GM12878 (cell line): ENCODE results near the gene ITSN1. TPM values are rescaled to one million over a fixed set of nuclear protein-coding genes. Genes with fewer than 3 reads are reported as not detected.

Experiments used
- ASH2L ChIP-seq: fragments of 300-600, 200-600 bp; sonication (generic); IDR thresholded peaks from 2 replicates; pipeline ENCODE4 v1.6.1; 2017; ENCODE audit warnings: low read depth, mild to moderate bottlenecking, borderline replicate concordance
- BRCA1 ChIP-seq: IDR thresholded peaks from 2 replicates; pipeline ENCODE4 v1.6.1; 2011; ENCODE audit warnings: low read depth, low read length, improper control_type of control experiment
- CBFB ChIP-seq: IDR thresholded peaks from 2 replicates; pipeline ENCODE4 v1.6.1; 2016; ENCODE audit warnings: antibody characterized with exemption, low read depth
- ELK1 ChIP-seq: IDR thresholded peaks from 2 replicates; pipeline ENCODE4 v1.6.1; 2012; ENCODE audit warnings: low read depth, low read length, improper control_type of control experiment
- FOXK2 ChIP-seq: fragments of 450-650 bp; IDR thresholded peaks from 2 replicates; pipeline ENCODE4 v1.6.1; 2017; ENCODE audit warnings: mild to moderate bottlenecking, moderate library complexity
- IKZF1 ChIP-seq: fragments of 450-650 bp; conservative IDR thresholded peaks from 2 replicates; pipeline ENCODE4 v1.6.1; 2017; ENCODE audit warnings: antibody characterized with exemption, mild to moderate bottlenecking
- IRF4 ChIP-seq: IDR thresholded peaks from 2 replicates; pipeline ENCODE4 v1.6.1; 2011; ENCODE audit warnings: low read depth, low read length
- MXI1 ChIP-seq: fragments of 150-350 bp; IDR thresholded peaks from 2 replicates; pipeline ENCODE4 v1.6.1; 2011; ENCODE audit warnings: low read depth, mild to moderate bottlenecking, inconsistent platforms, low read length, improper control_type of control experiment
- NFIC ChIP-seq: IDR thresholded peaks from 2 replicates; pipeline ENCODE4 v1.6.1; 2012; ENCODE audit warnings: low read depth, mild to moderate bottlenecking, inconsistent platforms, low read length, moderate library complexity
- POU2F2 ChIP-seq: IDR thresholded peaks from 3 replicates; pipeline ENCODE4 v1.6.1; 2011; ENCODE audit warnings: low read depth, mild to moderate bottlenecking, low read length, borderline replicate concordance
- RAD21 ChIP-seq: IDR thresholded peaks from 2 replicates; pipeline ENCODE4 v1.6.1; 2011; ENCODE audit warnings: mild to moderate bottlenecking, low read depth, low read length, moderate library complexity; ENCODE audit not compliant: insufficient read depth
- RELB ChIP-seq: fragments of 450-650 bp; IDR thresholded peaks from 2 replicates; pipeline ENCODE4 v1.6.1; 2017; ENCODE audit warnings: low read depth, mild to moderate bottlenecking, moderate library complexity
- RFX5 ChIP-seq: IDR thresholded peaks from 2 replicates; pipeline ENCODE4 v1.6.1; 2011; ENCODE audit warnings: low read depth, low read length, improper control_type of control experiment
- SPI1 ChIP-seq: IDR thresholded peaks from 2 replicates; pipeline ENCODE4 v1.6.1; 2011; ENCODE audit warnings: low read depth, mild to moderate bottlenecking, low read length, moderate library complexity, borderline replicate concordance; ENCODE audit not compliant: insufficient read depth
- USF2 ChIP-seq: IDR thresholded peaks from 2 replicates; pipeline ENCODE4 v1.6.1; 2011; ENCODE audit warnings: low read depth, low read length, improper control_type of control experiment, borderline replicate concordance
- ZNF274 ChIP-seq: IDR thresholded peaks from one replicate; pipeline ENCODE4 v1.8.0; 2011; ENCODE audit not compliant: insufficient read length, insufficient read depth
- polyA plus RNA-seq, 11 experiments: library from polyadenylated mRNA; depleted of rRNA in 4 of 11; unstranded in 6 of 11; stranded (reverse) in 5 of 11; fragments of >200 nt; fragmentation: Nextera tagmentation in 4 of 11; fragmentation: Illumina TruSeq in 1 of 11; extraction: Ambion mirVana in 4 of 11; extraction: Trizol in 1 of 11; gene quantifications; 1 replicate in 1 of 11; 2 replicates in 10 of 11; pipeline versions ENCODE4 v1.2.1 to v1.2.3, GENCODE V29; 2011 to 2016; ENCODE audit warnings: inconsistent platforms in 2 of 11, missing spikeins in 2 of 11, low read depth in 1 of 11
- total RNA-seq, 4 experiments: library from RNA; depleted of rRNA in 3 of 4; stranded (reverse); fragments of >200 nt in 3 of 4; fragmentation: Illumina TruSeq in 1 of 4; extraction: Trizol in 1 of 4; gene quantifications; 2 replicates each; pipeline versions ENCODE4 v1.2.1 to v1.2.3, GENCODE V29; 2013 to 2021
- TF ChIP-seq, protein P1 (sequence below): IDR thresholded peaks from 2 replicates; pipeline ENCODE4 v1.6.1; 2011; ENCODE audit warnings: low read depth, mild to moderate bottlenecking, low read length, moderate library complexity, borderline replicate concordance; ENCODE audit errors: extremely low read depth
- TF ChIP-seq, protein P2 (sequence below): IDR thresholded peaks from 2 replicates; pipeline ENCODE4 v1.6.1; 2011; ENCODE audit warnings: mild to moderate bottlenecking, low read depth, low read length, moderate library complexity; ENCODE audit not compliant: insufficient replicate concordance
- TF ChIP-seq, protein P3 (sequence below): fragments of 450-650 bp; formaldehyde crosslinking; IDR thresholded peaks from 2 replicates; pipeline ENCODE4 v1.4.0; 2022; ENCODE audit warnings: mild to moderate bottlenecking, moderate library complexity

The ITSN1 gene
- total and polyA plus RNA-seq, 10 of the 15 experiments (the other 5 are each of a cell fraction or from before 2014, with no cell fraction given): 0.89 to 10.6 (median 4.8) TPM

DNA sequence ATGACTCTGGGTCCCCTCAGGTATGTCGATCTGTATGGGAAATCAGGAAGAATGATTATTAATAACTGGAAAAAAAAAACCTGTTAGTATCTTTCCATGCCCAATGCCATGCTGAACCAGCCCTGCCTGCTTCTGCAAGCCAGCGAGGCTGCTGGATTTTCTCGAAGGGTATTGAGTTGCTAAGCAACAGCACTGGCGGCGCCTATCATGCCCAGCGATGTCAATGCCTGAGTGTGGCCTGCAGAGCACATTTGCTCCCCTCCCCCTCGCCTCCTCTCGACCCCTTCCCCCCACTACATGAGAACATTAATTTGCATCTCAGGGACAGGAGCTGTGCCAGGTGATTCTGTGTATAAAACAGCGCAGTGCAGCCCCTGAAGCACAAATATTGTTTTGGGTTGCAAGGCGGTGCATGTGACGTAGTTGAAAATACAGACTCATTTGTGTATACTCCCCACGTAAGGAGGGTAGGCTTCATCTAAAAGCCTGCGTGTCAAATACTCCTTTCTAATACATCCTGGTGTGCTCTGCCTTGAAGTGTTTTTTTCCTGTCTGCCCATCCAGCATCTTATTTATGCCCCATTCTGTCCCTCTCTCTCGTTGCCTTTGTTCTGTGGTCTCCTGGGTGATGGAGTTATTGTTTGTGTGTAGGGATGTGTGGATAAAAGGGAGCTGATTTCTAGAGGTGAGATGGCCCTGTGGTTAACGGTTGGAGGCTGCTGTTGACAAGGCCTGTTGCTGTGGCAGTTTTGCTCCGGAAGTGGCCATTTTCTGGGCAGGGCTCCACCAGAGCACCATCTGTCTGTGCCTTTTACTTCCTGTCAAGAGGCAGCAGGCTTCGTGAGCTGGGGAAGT is 306.0 kb downstream of the ITSN1 start (continued):
- TF ChIP-seq ASH2L: no peak
- TF ChIP-seq IKZF1: peak; percentile 84
- TF ChIP-seq RELB: peak; percentile 58
- TF ChIP-seq, protein P1, sequence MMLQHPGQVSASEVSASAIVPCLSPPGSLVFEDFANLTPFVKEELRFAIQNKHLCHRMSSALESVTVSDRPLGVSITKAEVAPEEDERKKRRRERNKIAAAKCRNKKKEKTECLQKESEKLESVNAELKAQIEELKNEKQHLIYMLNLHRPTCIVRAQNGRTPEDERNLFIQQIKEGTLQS: no peak
- TF ChIP-seq, protein P2, sequence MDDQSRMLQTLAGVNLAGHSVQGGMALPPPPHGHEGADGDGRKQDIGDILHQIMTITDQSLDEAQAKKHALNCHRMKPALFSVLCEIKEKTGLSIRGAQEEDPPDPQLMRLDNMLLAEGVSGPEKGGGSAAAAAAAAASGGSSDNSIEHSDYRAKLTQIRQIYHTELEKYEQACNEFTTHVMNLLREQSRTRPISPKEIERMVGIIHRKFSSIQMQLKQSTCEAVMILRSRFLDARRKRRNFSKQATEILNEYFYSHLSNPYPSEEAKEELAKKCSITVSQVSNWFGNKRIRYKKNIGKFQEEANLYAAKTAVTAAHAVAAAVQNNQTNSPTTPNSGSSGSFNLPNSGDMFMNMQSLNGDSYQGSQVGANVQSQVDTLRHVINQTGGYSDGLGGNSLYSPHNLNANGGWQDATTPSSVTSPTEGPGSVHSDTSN: no peak
- 0 out of 2 replicates have a peak, but pooled peaks have one; percentile 37 for TF ChIP-seq RFX5
- peak; percentile 11; the same call in 1 of the 2 replicates for TF ChIP-seq NFIC
- no peak for TF ChIP-seq RAD21
- no peak for TF ChIP-seq BRCA1
- TF ChIP-seq ZNF274: no peak
- peak; percentile 84 for TF ChIP-seq CBFB
- no peak for TF ChIP-seq USF2
- TF ChIP-seq MXI1: peak; percentile 84
- TF ChIP-seq ELK1: peak; percentile 97
- TF ChIP-seq, protein P3, sequence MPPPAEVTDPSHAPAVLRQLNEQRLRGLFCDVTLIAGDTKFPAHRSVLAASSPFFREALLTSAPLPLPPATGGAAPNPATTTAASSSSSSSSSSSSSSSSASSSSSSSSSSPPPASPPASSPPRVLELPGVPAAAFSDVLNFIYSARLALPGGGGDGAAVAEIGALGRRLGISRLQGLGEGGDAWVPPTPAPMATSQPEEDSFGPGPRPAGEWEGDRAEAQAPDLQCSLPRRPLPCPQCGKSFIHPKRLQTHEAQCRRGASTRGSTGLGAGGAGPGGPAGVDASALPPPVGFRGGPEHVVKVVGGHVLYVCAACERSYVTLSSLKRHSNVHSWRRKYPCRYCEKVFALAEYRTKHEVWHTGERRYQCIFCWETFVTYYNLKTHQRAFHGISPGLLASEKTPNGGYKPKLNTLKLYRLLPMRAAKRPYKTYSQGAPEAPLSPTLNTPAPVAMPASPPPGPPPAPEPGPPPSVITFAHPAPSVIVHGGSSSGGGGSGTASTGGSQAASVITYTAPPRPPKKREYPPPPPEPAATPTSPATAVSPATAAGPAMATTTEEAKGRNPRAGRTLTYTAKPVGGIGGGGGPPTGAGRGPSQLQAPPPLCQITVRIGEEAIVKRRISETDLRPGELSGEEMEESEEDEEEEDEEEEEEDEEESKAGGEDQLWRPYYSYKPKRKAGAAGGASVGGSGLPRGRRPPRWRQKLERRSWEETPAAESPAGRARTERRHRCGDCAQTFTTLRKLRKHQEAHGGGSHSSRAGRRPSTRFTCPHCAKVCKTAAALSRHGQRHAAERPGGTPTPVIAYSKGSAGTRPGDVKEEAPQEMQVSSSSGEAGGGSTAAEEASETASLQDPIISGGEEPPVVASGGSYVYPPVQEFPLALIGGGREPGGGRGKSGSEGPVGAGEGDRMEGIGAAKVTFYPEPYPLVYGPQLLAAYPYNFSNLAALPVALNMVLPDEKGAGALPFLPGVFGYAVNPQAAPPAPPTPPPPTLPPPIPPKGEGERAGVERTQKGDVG (CRISPR knock-in tag): no peak
- peak; percentile 85; the same call in 2 of the 3 replicates for TF ChIP-seq POU2F2
- TF ChIP-seq SPI1: peak; percentile 71; the same call in 1 of the 2 replicates
- no peak; the same call in none of the 2 replicates for TF ChIP-seq IRF4
- peak; percentile 90 for TF ChIP-seq FOXK2
